GM12872 (cell line): ENCODE measurements around the gene CPPED1.

Source experiments
- CTCF ChIP-seq: IDR thresholded peaks from 3 replicates; pipeline ENCODE4 v1.5.1; 2011; ENCODE audit warnings: low read depth, mild to moderate bottlenecking, low read length, moderate library complexity; ENCODE audit not compliant: insufficient read depth

The CPPED1 gene

GRCh38 chr16:12760819-12761611, 42.7 kb downstream of the CPPED1 start:
- TF ChIP-seq CTCF = no peak

- TF ChIP-seq CTCF = no peak
Observed at GRCh38 chr16:12758670-12759558, 44.8 kb downstream of the CPPED1 start.

GRCh38 chr16:12758031-12758669, 45.5 kb downstream of the CPPED1 start:
- TF ChIP-seq CTCF = no peak

- TF ChIP-seq CTCF = no peak
Observed at GRCh38 chr16:12757546-12757945, 46.1 kb downstream of the CPPED1 start.

- no peak for TF ChIP-seq CTCF
Observed at GRCh38 chr16:12754824-12755543, 48.7 kb downstream of the CPPED1 start.

GRCh38 chr16:12753203-12754023, 50.3 kb downstream of the CPPED1 start:
- no peak for TF ChIP-seq CTCF
